Transverse colon (tissue), 4 donors: Measurements from ENCODE around the gene TTC39C. TPM values are rescaled to one million over a fixed set of nuclear protein-coding genes. Genes with fewer than 3 reads are reported as not detected.

Source experiments
- DNase-seq: peaks from one replicate; pipeline ENCODE4 v3.0.0-alpha.2; 2019
- H3K27ac ChIP-seq, 4 donors: fragments of 200-600 bp; sonication (generic); 2 replicates each; pipeline ENCODE4 v1.5.1; 2016 to 2018; ENCODE audit warnings: inconsistent platforms in 4 of 4
- H3K27me3 ChIP-seq: fragments of 200-600 bp; sonication (generic); 2 replicates; pipeline ENCODE4 v1.5.1; 2017; ENCODE audit warnings: inconsistent platforms
- H3K36me3 ChIP-seq, 4 donors: fragments of 200-600 bp; sonication (generic); 2 replicates each; pipeline ENCODE4 v1.5.1; 2017 to 2019; ENCODE audit warnings: inconsistent platforms in 4 of 4
- H3K4me1 ChIP-seq, 4 donors: fragments of 200-600 bp; sonication (generic); 2 replicates each; pipeline ENCODE4 v1.5.1; 2017 to 2020; ENCODE audit warnings: inconsistent platforms in 4 of 4
- H3K4me3 ChIP-seq, 4 donors: fragments of 200-600 bp; sonication (generic); 1 replicate in 1 of 4; 2 replicates in 3 of 4; pipeline versions ENCODE4 v1.5.1 to v1.6.1; 2017 to 2019; ENCODE audit warnings: inconsistent platforms in 4 of 4
- H3K9me3 ChIP-seq, 2 donors: fragments of 200-600 bp; sonication (generic); 2 replicates each; pipeline ENCODE4 v1.5.1; 2017 to 2019; ENCODE audit warnings: inconsistent platforms in 2 of 2
- CTCF ChIP-seq, 5 experiments: fragments of 200-600 bp in 3 of 5; fragments of 450-650 bp in 2 of 5; sonication (generic) in 3 of 5; IDR thresholded peaks; 1 replicate in 2 of 5; 2 replicates in 3 of 5; pipeline ENCODE4 v1.5.1; 2016 to 2017; ENCODE audit warnings: antibody characterized with exemption in 5 of 5, inconsistent platforms in 3 of 5, mild to moderate bottlenecking in 2 of 5, moderate library complexity in 1 of 5
- EP300 ChIP-seq: sonication (generic); formaldehyde crosslinking; IDR thresholded peaks from one replicate; pipeline ENCODE4 v1.6.1; 2017; ENCODE audit warnings: antibody characterized with exemption, low read depth
- POLR2A ChIP-seq: fragments of 450-650 bp; IDR thresholded peaks from one replicate; pipeline ENCODE4 v1.6.1; 2016; ENCODE audit warnings: antibody characterized with exemption, mild to moderate bottlenecking, moderate library complexity
- POLR2AphosphoS5 ChIP-seq, 3 donors: sonication (generic); formaldehyde crosslinking; IDR thresholded peaks; one replicate each; pipeline ENCODE4 v1.6.1; 2016; ENCODE audit warnings: antibody characterized with exemption in 3 of 3
- WGBS, 2 donors: methylation state at CpG; one replicate each; pipeline ENCODE4 v1.1.5; 2018; ENCODE audit warnings: low coverage in 1 of 2; 5-methylcytosine and 5-hydroxymethylcytosine counted together
- in situ Hi-C, 4 donors: fragments of 200-750 bp; cut with MboI; loops; one replicate each; pipeline versions ENCODE4 v1.15.0 to v1.15.1; 2017; ENCODE audit warnings: low sequenced_read_pairs in 3 of 4, low pct_ligation_motif_present in 1 of 4, low pct_unique_long_range_greater_than_20kb in 1 of 4
- intact Hi-C: fragments of 100-400 bp; cut with DNase I; formaldehyde crosslinking; loops from one replicate; pipeline ENCODE4 v1.15.1; 2023; ENCODE audit warnings: low total_unique reads
- total RNA-seq, 4 donors: library from RNA; depleted of rRNA; stranded (reverse); fragments of >200 nt; gene quantifications; one replicate each; pipeline ENCODE4 v1.1.0, GENCODE V29; 2016

The TTC39C gene
- total RNA-seq, 4 donors from 2014 or later: 4.8 to 18.4 (median 7.4) TPM

GRCh38 chr18:23995180-23995579 is 19.4 kb upstream of the TTC39C start:
- no peak overlapping the region for H3K27ac ChIP-seq
- no peak for DNase-seq
- peaks cover 0 to 26% (median 15%) of the 10 kb centered on the region in 4 donors for H3K4me1 ChIP-seq
- no peak overlapping the region for H3K4me3 ChIP-seq
- H3K9me3 ChIP-seq: no peaks in the 10 kb centered on the region
- intact Hi-C loops: no loop called here
- H3K36me3 ChIP-seq: no peaks in the 10 kb centered on the region
- TF ChIP-seq POLR2AphosphoS5 (IDR thresholded peaks at IDR 0.05): no peak
- in situ Hi-C loops: no loop called here
- no peaks in the 10 kb centered on the region for H3K27me3 ChIP-seq
- 78 to 86% methylated on average over 3 to 13 of the region's 13 CpGs for WGBS, 2 donors

GRCh38 chr18:23998018-23998417 is 16.5 kb upstream of the TTC39C start:
- WGBS, 2 donors: 43 to 45% methylated on average over 2 of the region's 2 CpGs
- intact Hi-C loops: no loop called here
- H3K4me3 ChIP-seq: no peak overlapping the region
- TF ChIP-seq POLR2AphosphoS5 (IDR thresholded peaks at IDR 0.05) (no peak), EP300 (no peak), CTCF (IDR thresholded peaks at IDR 0.05) (no peak), POLR2A (no peak)
- no peak for DNase-seq
- H3K27me3 ChIP-seq: no peaks in the 10 kb centered on the region
- peaks cover 0 to 26% (median 15%) of the 10 kb centered on the region in 4 donors for H3K4me1 ChIP-seq
- H3K27ac ChIP-seq: peak overlapping the region in 3 of 4 donors; percentile 72 to 76 (median 73)
- in situ Hi-C loops: no loop called here
- H3K36me3 ChIP-seq: no peaks in the 10 kb centered on the region
- H3K9me3 ChIP-seq: no peaks in the 10 kb centered on the region

- H3K27me3 ChIP-seq: no peaks in the 10 kb centered on the region
- peaks cover 0 to 26% (median 14%) of the 10 kb centered on the region in 4 donors for H3K4me1 ChIP-seq
- peak in 1 of 3 donors; percentile 15 for TF ChIP-seq POLR2AphosphoS5 (IDR thresholded peaks at IDR 0.05)
- TF ChIP-seq POLR2A: no peak
- intact Hi-C loops (no loop called here), in situ Hi-C loops (no loop called here)
- no peak overlapping the region for H3K4me3 ChIP-seq
- H3K9me3 ChIP-seq: no peaks in the 10 kb centered on the region
- H3K27ac ChIP-seq: peak overlapping the region; percentile 70 to 76 (median 72)
- WGBS, 2 donors: 0 to 25% methylated on average over 1 to 4 of the region's 4 CpGs
- no peaks in the 10 kb centered on the region for H3K36me3 ChIP-seq
- no peak for DNase-seq
Measured at GRCh38 chr18:23998820-23999219, 15.7 kb upstream of the TTC39C start.

- peaks cover 0 to 18% (median 8%) of the 10 kb centered on the region in 4 donors for H3K4me1 ChIP-seq
- intact Hi-C loops (no loop called here), in situ Hi-C loops (no loop called here)
- 86% methylated on average over 7 to 8 of the region's 8 CpGs for WGBS, 2 donors
- TF ChIP-seq CTCF (IDR thresholded peaks at IDR 0.05): no peak
- TF ChIP-seq EP300: no peak
- TF ChIP-seq POLR2AphosphoS5 (IDR thresholded peaks at IDR 0.05): no peak
- TF ChIP-seq POLR2A: no peak
- DNase-seq: no peak
- H3K36me3 ChIP-seq: no peaks in the 10 kb centered on the region
- H3K9me3 ChIP-seq: no peaks in the 10 kb centered on the region
- H3K4me3 ChIP-seq: no peak overlapping the region
- no peaks in the 10 kb centered on the region for H3K27me3 ChIP-seq
- peak overlapping the region in 2 of 4 donors; percentile 11 to 70 for H3K27ac ChIP-seq
Measured at GRCh38 chr18:24000613-24001490, 13.7 kb upstream of the TTC39C start.

GRCh38 chr18:24002479-24002878 is 12.1 kb upstream of the TTC39C start:
- Histone ChIP-seq H3K4me3 (no peak overlapping the region), H3K36me3 (no peaks in the 10 kb centered on the region), H3K27ac (no peak overlapping the region), H3K4me1 (peaks cover 0 to 18% (median 8%) of the 10 kb centered on the region in 4 donors), H3K9me3 (no peaks in the 10 kb centered on the region), H3K27me3 (no peaks in the 10 kb centered on the region)
- no peak for TF ChIP-seq POLR2AphosphoS5 (IDR thresholded peaks at IDR 0.05)
- no peak for TF ChIP-seq CTCF (IDR thresholded peaks at IDR 0.05)
- TF ChIP-seq POLR2A: no peak
- no peak for TF ChIP-seq EP300
- in situ Hi-C loops (no loop called here), intact Hi-C loops (no loop called here)
- WGBS, 2 donors: 74 to 76% methylated on average over 3 of the region's 3 CpGs
- no peak for DNase-seq
